Stimulated activated CD4-positive, alpha-beta T cell treated with anti-CD3 and anti-CD28 coated beads, Interleukin-2, amount 100 ng/mL, for 24 hours (primary cell): Measurements from ENCODE around the gene ANKDD1B.
A peak's percentile ranks its signal among the peaks of the same experiment; 100 is the strongest.
"Not testable (repeated sequence)": the region's sequence is repeated elsewhere in the genome, so short reads cannot be mapped to it uniquely, and the experiment has no call there.

Experiments
- DNase-seq, 2 donors: peaks; one replicate each; pipeline ENCODE4 v3.0.0-alpha.2; 2020

Gene ANKDD1B

GRCh38 chr5:75611311-75612225, at the start of gene ANKDD1B:
Gene ANKDD1B, plus strand, starts transcription at chr5:75611453. Its CDS starts 182 bp downstream, at chr5:75611635.
- DNase-seq = peak in 1 of 2 donors; percentile 10

- DNase-seq = peak; percentile 16 to 18
Observed at GRCh38 chr5:75565991-75566709, 45.1 kb upstream of the ANKDD1B start.

- peak; percentile 55 to 66 for DNase-seq
Observed at GRCh38 chr5:75566710-75567309, 44.4 kb upstream of the ANKDD1B start.

- DNase-seq = no peak
Observed at GRCh38 chr5:75567710-75568109, 43.5 kb upstream of the ANKDD1B start.

- DNase-seq = no peak
Observed at GRCh38 chr5:75568202-75568601, 43.1 kb upstream of the ANKDD1B start.

GRCh38 chr5:75571547-75571946, 39.7 kb upstream of the ANKDD1B start:
- no peak for DNase-seq

GRCh38 chr5:75574791-75575190, 36.5 kb upstream of the ANKDD1B start:
- DNase-seq = no peak

- not testable (repeated sequence) for DNase-seq
Observed at GRCh38 chr5:75578280-75578679, 33.0 kb upstream of the ANKDD1B start.

- no peak for DNase-seq
Observed at GRCh38 chr5:75584641-75585040, 26.6 kb upstream of the ANKDD1B start.

GRCh38 chr5:75588666-75589065, 22.6 kb upstream of the ANKDD1B start:
- DNase-seq = no peak

- DNase-seq = no peak
Observed at GRCh38 chr5:75600535-75600934, 10.7 kb upstream of the ANKDD1B start.

- no peak for DNase-seq
Observed at GRCh38 chr5:75601567-75601966, 9.7 kb upstream of the ANKDD1B start.

GRCh38 chr5:75601996-75602395, 9.3 kb upstream of the ANKDD1B start:
- DNase-seq = no peak

- no peak for DNase-seq
Observed at GRCh38 chr5:75603371-75603770, 7.9 kb upstream of the ANKDD1B start.

- DNase-seq = no peak
Observed at GRCh38 chr5:75603821-75604220, 7.4 kb upstream of the ANKDD1B start.

GRCh38 chr5:75607341-75607740, 3.9 kb upstream of the ANKDD1B start:
- not testable (repeated sequence) for DNase-seq

- no peak for DNase-seq
Observed at GRCh38 chr5:75608870-75609269, 2.4 kb upstream of the ANKDD1B start.

GRCh38 chr5:75610201-75610600, 1.1 kb upstream of the ANKDD1B start:
- no peak for DNase-seq

GRCh38 chr5:75610859-75611310, 368 bp upstream of the ANKDD1B start:
- DNase-seq = not testable (repeated sequence)

GRCh38 chr5:75612226-75612569, 945 bp downstream of the ANKDD1B start:
- no peak for DNase-seq

GRCh38 chr5:75612901-75613300, 1.6 kb downstream of the ANKDD1B start:
- DNase-seq = no peak

GRCh38 chr5:75614176-75614575, 2.9 kb downstream of the ANKDD1B start:
- DNase-seq = no peak

- no peak for DNase-seq
Observed at GRCh38 chr5:75616371-75616881, 5.2 kb downstream of the ANKDD1B start.
